OCI-LY7 (cell line): ENCODE results near the gene PEDS1.

Experiments used
- CTCF ChIP-seq: fragments of 200-600 bp; sonication (generic); conservative IDR thresholded peaks from 2 replicates; pipeline ENCODE4 v1.5.1; 2014; ENCODE audit warnings: mild to moderate bottlenecking, antibody characterized with exemption, low read length, moderate library complexity, mixed read lengths
- EZH2phosphoT487 ChIP-seq: fragments of 200-600 bp; sonication (generic); IDR thresholded peaks from 2 replicates; pipeline ENCODE4 v1.6.1; 2018; ENCODE audit warnings: low read depth, borderline replicate concordance, mild to moderate bottlenecking, mixed run types, antibody characterized with exemption, low read length, moderate library complexity, mixed read lengths

DNA sequence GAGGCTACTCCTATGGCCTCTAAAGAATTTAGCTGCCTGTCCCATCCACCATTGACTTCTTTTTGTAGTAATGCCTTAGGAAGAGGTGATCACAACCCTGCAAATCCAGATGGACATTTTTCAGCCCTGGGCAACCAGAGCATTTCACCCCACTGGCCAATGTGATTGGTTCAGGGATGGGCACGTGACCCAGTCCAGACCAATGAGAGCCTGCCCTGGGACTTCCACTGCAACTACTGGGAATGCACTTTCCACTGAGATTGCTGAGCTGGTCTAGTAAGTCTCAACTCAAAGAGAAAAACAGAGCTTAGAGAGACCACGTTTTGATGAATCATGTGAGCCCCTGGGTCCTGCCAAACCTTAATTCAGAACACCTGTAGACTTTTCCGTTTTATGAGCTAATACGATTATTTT is 31.7 kb downstream of the PEDS1 start:
- no peak for TF ChIP-seq CTCF
- TF ChIP-seq EZH2phosphoT487, result no peak
